ENCODE results near the gene MBOAT7. TPM values are rescaled to one million over a fixed set of nuclear protein-coding genes. Genes with fewer than 3 reads are reported as not detected.
A peak's percentile ranks its signal among the peaks of the same experiment; 100 is the strongest.

MBOAT7 gene
- polyA plus RNA-seq, 1 donor from 2014 or later: 16.1 TPM

GRCh38 chr19:54152878-54153524 lies 36.4 kb downstream of the MBOAT7 start:
- peaks cover 4% of the 10 kb centered on the region for H3K36me3 Mint-ChIP-seq
- H3K27ac Mint-ChIP-seq: peak overlapping the region in 1 of 3 donors; percentile 85

GRCh38 chr19:54152267-54152666 lies 37.1 kb downstream of the MBOAT7 start:
- H3K9me3 Mint-ChIP-seq: no peaks in the 10 kb centered on the region
- no peak overlapping the region for H3K27ac Mint-ChIP-seq
- peaks cover 4% of the 10 kb centered on the region for H3K36me3 Mint-ChIP-seq
- H3K4me3 Mint-ChIP-seq: no peak overlapping the region
- H3K4me1 Mint-ChIP-seq: peaks cover 0 to 5% (median 4%) of the 10 kb centered on the region in 3 donors
- no peaks in the 10 kb centered on the region for H3K27me3 Mint-ChIP-seq

More at GRCh38 chr19:54152878-54153524, 36.4 kb downstream of the MBOAT7 start:
- Mint-ChIP-seq H3K4me3 (peak overlapping the region in 1 of 4 donors; percentile 48), H3K27me3 (no peaks in the 10 kb centered on the region), H3K4me1 (peaks cover 0 to 5% (median 4%) of the 10 kb centered on the region in 3 donors), H3K9me3 (no peaks in the 10 kb centered on the region)

GRCh38 chr19:54151362-54152035 lies 37.9 kb downstream of the MBOAT7 start:
- Mint-ChIP-seq H3K36me3 (peaks cover 3% of the 10 kb centered on the region), H3K4me1 (peaks cover 0 to 3% (median 1%) of the 10 kb centered on the region in 3 donors)

GRCh38 chr19:54149021-54149812 lies 40.2 kb downstream of the MBOAT7 start:
- H3K27me3 Mint-ChIP-seq: no peaks in the 10 kb centered on the region
- peak overlapping the region in 1 of 3 donors; percentile 79 for H3K27ac Mint-ChIP-seq
- H3K9me3 Mint-ChIP-seq: no peaks in the 10 kb centered on the region
- peaks cover 3% of the 10 kb centered on the region for H3K36me3 Mint-ChIP-seq
- peaks cover 0 to 1% (median 0%) of the 10 kb centered on the region in 3 donors for H3K4me1 Mint-ChIP-seq
- H3K4me3 Mint-ChIP-seq: no peak overlapping the region

More at GRCh38 chr19:54151362-54152035, 37.9 kb downstream of the MBOAT7 start:
- H3K27me3 Mint-ChIP-seq: no peaks in the 10 kb centered on the region
- H3K4me3 Mint-ChIP-seq: peak overlapping the region in 2 of 4 donors; percentile 47 to 72
- H3K27ac Mint-ChIP-seq: peak overlapping the region; percentile 46 to 70 (median 65)
- no peaks in the 10 kb centered on the region for H3K9me3 Mint-ChIP-seq

- Mint-ChIP-seq H3K27ac (no peak overlapping the region), H3K27me3 (no peaks in the 10 kb centered on the region), H3K36me3 (peaks cover 3% of the 10 kb centered on the region)
These were observed 41.2 kb downstream of the MBOAT7 start for GRCh38 chr19:54148158-54148557.

GRCh38 chr19:54147676-54148075 lies 41.7 kb downstream of the MBOAT7 start:
- peaks cover 0 to 1% (median 0%) of the 10 kb centered on the region in 3 donors for H3K4me1 Mint-ChIP-seq
- no peaks in the 10 kb centered on the region for H3K27me3 Mint-ChIP-seq
- H3K4me3 Mint-ChIP-seq: no peak overlapping the region
- H3K9me3 Mint-ChIP-seq: no peaks in the 10 kb centered on the region
- no peak overlapping the region for H3K27ac Mint-ChIP-seq
- H3K36me3 Mint-ChIP-seq: peaks cover 3% of the 10 kb centered on the region

More at GRCh38 chr19:54148158-54148557, 41.2 kb downstream of the MBOAT7 start:
- no peak overlapping the region for H3K4me3 Mint-ChIP-seq
- H3K9me3 Mint-ChIP-seq: no peaks in the 10 kb centered on the region
- peaks cover 0 to 1% (median 0%) of the 10 kb centered on the region in 3 donors for H3K4me1 Mint-ChIP-seq

- H3K4me1 Mint-ChIP-seq: peaks cover 0 to 7% (median 3%) of the 10 kb centered on the region in 3 donors
- H3K4me3 Mint-ChIP-seq: peak overlapping the region in 1 of 4 donors; percentile 39
- H3K9me3 Mint-ChIP-seq: no peaks in the 10 kb centered on the region
- no peaks in the 10 kb centered on the region for H3K27me3 Mint-ChIP-seq
- no peak overlapping the region for H3K27ac Mint-ChIP-seq
- H3K36me3 Mint-ChIP-seq: peaks cover 4% of the 10 kb centered on the region
These were observed 43.7 kb downstream of the MBOAT7 start for GRCh38 chr19:54145541-54146158.

- Mint-ChIP-seq H3K27me3 (peaks cover 1% of the 10 kb centered on the region), H3K27ac (peak overlapping the region in 1 of 3 donors; percentile 12), H3K9me3 (no peaks in the 10 kb centered on the region), H3K36me3 (peaks cover 4% of the 10 kb centered on the region), H3K4me3 (peak overlapping the region in 1 of 4 donors; percentile 57), H3K4me1 (peaks cover 0 to 17% (median 4%) of the 10 kb centered on the region in 3 donors)
These were observed 47.1 kb downstream of the MBOAT7 start for GRCh38 chr19:54142166-54142780.

GRCh38 chr19:54141356-54141755 lies 48.0 kb downstream of the MBOAT7 start:
- Mint-ChIP-seq H3K4me3 (peak overlapping the region in 2 of 4 donors; percentile 57 to 60), H3K27ac (no peak overlapping the region), H3K9me3 (no peaks in the 10 kb centered on the region), H3K27me3 (peaks cover 2% of the 10 kb centered on the region), H3K36me3 (peaks cover 2% of the 10 kb centered on the region), H3K4me1 (peaks cover 5 to 23% (median 8%) of the 10 kb centered on the region in 3 donors)

GRCh38 chr19:54138489-54139256 lies 50.7 kb downstream of the MBOAT7 start:
- Mint-ChIP-seq H3K9me3 (no peaks in the 10 kb centered on the region), H3K36me3 (peaks cover 2% of the 10 kb centered on the region), H3K27ac (peak overlapping the region; percentile 66 to 96 (median 91)), H3K27me3 (peaks cover 2% of the 10 kb centered on the region), H3K4me1 (peaks cover 9 to 30% (median 12%) of the 10 kb centered on the region in 3 donors), H3K4me3 (peak overlapping the region; percentile 83 to 96 (median 90))

- no peaks in the 10 kb centered on the region for H3K9me3 Mint-ChIP-seq
- H3K4me1 Mint-ChIP-seq: peaks cover 9 to 30% (median 12%) of the 10 kb centered on the region in 3 donors
- H3K36me3 Mint-ChIP-seq: peaks cover 2% of the 10 kb centered on the region
- H3K4me3 Mint-ChIP-seq: peak within 1 kb of the TSS; percentile 83 to 96 (median 92)
- H3K27me3 Mint-ChIP-seq: peaks cover 2% of the 10 kb centered on the region
- H3K27ac Mint-ChIP-seq: peak within 1 kb of the TSS; percentile 76 to 96 (median 96)
These were observed 51.5 kb downstream of the MBOAT7 start, which contains the start of gene CNOT3 for GRCh38 chr19:54137699-54138488. TSS of gene CNOT3 (plus strand) at chr19:54137762. CDS start at chr19:54142979, 5,217 bp downstream.

GRCh38 chr19:54136864-54137698 lies 52.3 kb downstream of the MBOAT7 start:
- Mint-ChIP-seq H3K27ac (peak overlapping the region; percentile 76 to 96 (median 92)), H3K36me3 (peaks cover 2% of the 10 kb centered on the region), H3K4me1 (peaks cover 9 to 30% (median 12%) of the 10 kb centered on the region in 3 donors), H3K27me3 (peaks cover 2% of the 10 kb centered on the region), H3K9me3 (no peaks in the 10 kb centered on the region), H3K4me3 (peak overlapping the region; percentile 67 to 96 (median 90))

Data from IgD-negative memory B cell (primary cell).